ENCODE results near the gene DEPDC5.

The DEPDC5 gene

GRCh38 chr22:31952094-31952401 lies 198.2 kb downstream of the DEPDC5 start:
- no peak for FAIRE-seq

GRCh38 chr22:31952472-31952871 lies 198.7 kb downstream of the DEPDC5 start:
- no peak for FAIRE-seq

GRCh38 chr22:31953261-31953660 lies 199.4 kb downstream of the DEPDC5 start:
- no peak for FAIRE-seq

DNA sequence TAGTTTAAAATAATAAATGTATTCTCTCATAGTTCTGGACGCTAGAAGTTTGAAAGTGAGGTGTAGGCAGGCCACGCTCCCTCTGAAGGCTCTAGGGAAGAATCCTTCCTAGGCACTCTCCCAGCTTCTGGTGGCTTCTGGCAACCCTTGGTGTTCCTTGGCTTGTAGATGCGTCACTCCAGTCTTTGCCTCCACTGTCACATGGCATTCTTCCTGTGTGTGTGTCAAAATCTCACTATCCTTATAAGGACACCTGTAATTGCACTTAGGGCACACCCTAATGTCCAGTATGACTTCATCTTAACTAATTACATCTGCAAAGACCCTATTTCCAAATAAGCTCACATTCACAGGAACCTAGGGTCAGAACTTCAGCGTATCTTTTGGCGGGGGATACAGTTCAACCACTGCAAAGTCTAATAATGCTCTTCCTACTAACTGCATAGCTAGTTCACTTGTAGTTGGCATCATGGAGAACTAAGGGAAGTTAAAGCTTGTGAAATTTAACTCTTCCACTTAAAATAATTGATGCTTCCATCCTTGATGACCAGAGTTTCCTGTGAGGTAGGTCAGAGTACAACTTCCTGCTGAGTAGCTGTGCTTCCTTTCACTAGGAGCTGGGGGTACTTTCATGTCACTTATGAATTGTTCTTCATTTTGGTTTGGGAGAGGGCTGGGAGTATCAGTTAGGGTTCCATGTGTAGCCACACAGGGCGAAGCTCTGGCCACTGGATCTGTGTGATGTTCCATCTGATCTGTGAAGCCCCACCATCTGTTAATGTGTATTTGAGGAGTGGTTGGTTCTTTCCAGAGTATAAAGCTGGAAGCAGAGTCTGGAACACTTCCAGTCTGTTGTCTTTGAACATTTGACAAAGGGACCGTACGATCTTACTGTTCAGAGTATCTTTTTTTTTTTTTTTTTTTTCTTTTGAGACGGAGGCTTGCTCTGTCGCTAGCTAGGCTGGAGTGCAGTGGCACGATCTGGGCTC lies 201.0 kb downstream of the DEPDC5 start:
- FAIRE-seq = no peak

DNA sequence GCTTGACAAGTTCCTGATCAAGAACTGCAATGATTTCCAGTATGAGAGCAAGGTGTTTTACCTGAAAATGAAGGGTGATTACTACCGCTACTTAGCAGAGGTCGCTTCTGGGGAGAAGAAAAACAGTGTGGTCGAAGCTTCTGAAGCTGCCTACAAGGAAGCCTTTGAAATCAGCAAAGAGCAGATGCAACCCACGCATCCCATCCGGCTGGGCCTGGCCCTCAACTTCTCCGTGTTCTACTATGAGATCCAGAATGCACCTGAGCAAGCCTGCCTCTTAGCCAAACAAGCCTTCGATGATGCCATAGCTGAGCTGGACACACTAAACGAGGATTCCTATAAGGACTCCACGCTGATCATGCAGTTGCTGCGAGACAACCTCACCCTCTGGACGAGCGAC lies 202.5 kb downstream of the DEPDC5 start:
- FAIRE-seq = no peak
